ENCODE results near the gene AVEN. TPM values are rescaled to one million over a fixed set of nuclear protein-coding genes. Genes with fewer than 3 reads are reported as not detected.

The AVEN gene
- total and polyA plus RNA-seq, 9 of the 15 experiments (the other 6 are each of a cell fraction or from before 2014, with no cell fraction given): 1.5 to 6.4 (median 4.7) TPM

GRCh38 chr15:34009656-34010055 is 29.3 kb downstream of the AVEN start:
- H3K79me2 ChIP-seq (ENCODE audit: control insufficient read depth, insufficient read depth, low read length): no peaks in the 10 kb centered on the region
- H3K27me3 ChIP-seq (ENCODE audit: control insufficient read depth in 2 of 2, insufficient read depth in 2 of 2, low read length in 2 of 2): peaks cover 3 to 15% of the 10 kb centered on the region in 2 experiments; a peak in 3 of 5 replicates
- H3K4me1 ChIP-seq (replicated peaks in 1 of 2; ENCODE audit: control insufficient read depth in 2 of 2, insufficient read depth in 2 of 2, low read length in 2 of 2): no peaks in the 10 kb centered on the region
- no peak for TF ChIP-seq MNT (conservative IDR thresholded peaks at IDR 0.05)
- no peak for TF ChIP-seq STAT5B (CRISPR knock-in tag; IDR thresholded peaks at IDR 0.05)
- H3K36me3 ChIP-seq (ENCODE audit: control insufficient read depth, insufficient read depth, low read length): no peaks in the 10 kb centered on the region
- no peak overlapping the region for H3K27ac ChIP-seq (ENCODE audit: extremely low read depth, low read depth, low read length)
- ChIA-PET POLR2A (interaction anchor here (1.3 kb wide), 1 partner anchor 8 kb away, joined by 3 read pairs; no protein-coding TSS in a partner anchor), CTCF (ENCODE audit: low intra/inter-chr PET ratio) (no interaction called here)
- no peak overlapping the region for H2AFZ ChIP-seq (ENCODE audit: low read depth, low read length)
- H4K20me1 ChIP-seq (replicated peaks; ENCODE audit: control insufficient read depth, insufficient read depth, low read length): no peaks in the 10 kb centered on the region; the same call in 1 of the 2 replicates
- H3K4me3 ChIP-seq: no peak overlapping the region
- H3K9me1 ChIP-seq (ENCODE audit: control insufficient read depth, insufficient read depth, low read length): no peaks in the 10 kb centered on the region
- intact Hi-C loops (cut with micrococcal nuclease) (no loop called here), in situ Hi-C loops (cut with MboI) (no loop called here)
- DNase-seq (ENCODE audit: extremely low read depth in 1 of 4, low spot score in 3 of 4): no peak
- no peaks in the 10 kb centered on the region for H3K9me3 ChIP-seq (replicated peaks; ENCODE audit: control insufficient read depth, insufficient read depth, low read depth, low read length)
- WGBS (ENCODE audit: insufficient coverage, low coverage, missing lambda C conversion rate): 0% methylated on average over 1 of the region's 1 CpG
- H3K4me2 ChIP-seq (ENCODE audit: insufficient read depth, low read length): no peak overlapping the region
- no peak for ATAC-seq
- FAIRE-seq: no peak
- no peak overlapping the region for H3K9ac ChIP-seq (ENCODE audit: insufficient read depth in 1 of 2, low read depth in 2 of 2, low read length in 2 of 2)
- no TSS peak for BruUV-seq (replicated peaks)

- Histone ChIP-seq H3K27me3 (ENCODE audit: control insufficient read depth in 2 of 2, insufficient read depth in 2 of 2, low read length in 2 of 2) (peaks cover 0 to 7% of the 10 kb centered on the region in 2 experiments; a peak in 2 of 5 replicates), H3K4me2 (ENCODE audit: insufficient read depth, low read length) (no peak overlapping the region), H2AFZ (ENCODE audit: low read depth, low read length) (no peak overlapping the region), H3K27ac (ENCODE audit: extremely low read depth, low read depth, low read length) (no peak overlapping the region), H3K9ac (ENCODE audit: insufficient read depth in 1 of 2, low read depth in 2 of 2, low read length in 2 of 2) (no peak overlapping the region), H3K4me3 (no peak overlapping the region), H4K20me1 (replicated peaks; ENCODE audit: control insufficient read depth, insufficient read depth, low read length) (no peaks in the 10 kb centered on the region; the same call in 1 of the 2 replicates), H3K9me3 (replicated peaks; ENCODE audit: control insufficient read depth, insufficient read depth, low read depth, low read length) (no peaks in the 10 kb centered on the region), H3K4me1 (replicated peaks in 1 of 2; ENCODE audit: control insufficient read depth in 2 of 2, insufficient read depth in 2 of 2, low read length in 2 of 2) (no peaks in the 10 kb centered on the region), H3K79me2 (ENCODE audit: control insufficient read depth, insufficient read depth, low read length) (no peaks in the 10 kb centered on the region), H3K36me3 (ENCODE audit: control insufficient read depth, insufficient read depth, low read length) (no peaks in the 10 kb centered on the region), H3K9me1 (ENCODE audit: control insufficient read depth, insufficient read depth, low read length) (no peaks in the 10 kb centered on the region)
- no peak for ATAC-seq
- no TSS peak for BruUV-seq (replicated peaks)
- in situ Hi-C loops (cut with MboI): no loop called here
- CTCF ChIA-PET (ENCODE audit: low intra/inter-chr PET ratio): no interaction called here
- intact Hi-C loops (cut with micrococcal nuclease): no loop called here
- DNase-seq (ENCODE audit: extremely low read depth in 1 of 4, low spot score in 3 of 4): no peak
- FAIRE-seq: no peak
- TF ChIP-seq CBX5 (IDR thresholded peaks at IDR 0.05; ENCODE audit: borderline replicate concordance, low read depth) (no peak), ZNF740 (CRISPR knock-in tag; IDR thresholded peaks at IDR 0.05) (no peak), ZNF740 (tag; IDR thresholded peaks at IDR 0.05) (no peak), PRMT5 (CRISPR knock-in tag; IDR thresholded peaks at IDR 0.05) (no peak), CHD4 (IDR thresholded peaks at IDR 0.05; ENCODE audit: insufficient read depth, insufficient replicate concordance, low read depth, low read length, poor library complexity, severe bottlenecking) (no peak), ZNF232 (CRISPR knock-in tag; IDR thresholded peaks at IDR 0.05) (no peak)
- WGBS (ENCODE audit: insufficient coverage, low coverage, missing lambda C conversion rate): 0% methylated on average over 2 of the region's 2 CpGs
- POLR2A ChIA-PET: interaction anchor here (0.6 kb wide), 1 partner anchor 456 kb away, joined by 3 read pairs; no protein-coding TSS in a partner anchor
Measured at GRCh38 chr15:34006381-34006780, 32.6 kb downstream of the AVEN start.
